ENCODE results near the gene LAMA4.

GRCh38 chr6:112269114-112269513 is 14.7 kb upstream of the LAMA4 start:
- no peak for TF ChIP-seq ZFP30 (CRISPR knock-in tag; IDR thresholded peaks at IDR 0.05)
- no peak for TF ChIP-seq ZNF8 (CRISPR knock-in tag; IDR thresholded peaks at IDR 0.05)
- TF ChIP-seq PPARA (CRISPR knock-in tag; IDR thresholded peaks at IDR 0.05; ENCODE audit: borderline replicate concordance) = no peak
- no peak for TF ChIP-seq CREB5 (CRISPR knock-in tag; IDR thresholded peaks at IDR 0.05; ENCODE audit: low read depth)
- TF ChIP-seq ZNF70 (CRISPR knock-in tag; IDR thresholded peaks at IDR 0.05) = no peak
- TF ChIP-seq PATZ1 (CRISPR knock-in tag; IDR thresholded peaks at IDR 0.05; ENCODE audit: borderline replicate concordance) = no peak
- TF ChIP-seq POU6F1 (CRISPR knock-in tag; IDR thresholded peaks at IDR 0.05; ENCODE audit: borderline replicate concordance, low read depth) = no peak
- TF ChIP-seq RARB (CRISPR knock-in tag; IDR thresholded peaks at IDR 0.05) = no peak
- TF ChIP-seq ARNTL (CRISPR knock-in tag; IDR thresholded peaks at IDR 0.05; ENCODE audit: borderline replicate concordance, low read depth) = no peak
- TF ChIP-seq ZFP3 (CRISPR knock-in tag; IDR thresholded peaks at IDR 0.05) = no peak
- no peak for TF ChIP-seq ISL1 (CRISPR knock-in tag; IDR thresholded peaks at IDR 0.05)
- TF ChIP-seq ZC3H10 (CRISPR knock-in tag; IDR thresholded peaks at IDR 0.05) = no peak

All from SK-N-SH treated with all-trans-retinoic acid at 6 μM for 48 hours (cell line).